Mucosa of descending colon (tissue), 3 donors: ENCODE results near the gene SLC9A7. TPM values are rescaled to one million over a fixed set of nuclear protein-coding genes. Genes with fewer than 3 reads are reported as not detected.

Experiments
- ATAC-seq: fragments of 200-7000 bp; cut with Tn5 transposase; one replicate; pipeline ENCODE4 v1.9.1; 2020; ENCODE audit warnings: mild to moderate bottlenecking, moderate library complexity
- DNase-seq, 3 donors: peaks; one replicate each; pipeline ENCODE4 v3.0.0-alpha.2; 2020
- H3K36me3 ChIP-seq: fragments of 200-600 bp; one replicate; pipeline ENCODE4 v1.8.0; 2021; ENCODE audit warnings: low read depth, mild to moderate bottlenecking
- H3K4me1 ChIP-seq: fragments of 200-600 bp; one replicate; pipeline ENCODE4 v1.8.0; 2021; ENCODE audit warnings: low read depth, mild to moderate bottlenecking
- H3K4me3 ChIP-seq: fragments of 200-600 bp; one replicate; pipeline ENCODE4 v1.8.0; 2021; ENCODE audit warnings: mild to moderate bottlenecking
- H3K9me3 ChIP-seq: fragments of 200-600 bp; one replicate; pipeline ENCODE4 v1.8.0; 2021; ENCODE audit warnings: mild to moderate bottlenecking
- CTCF ChIP-seq: fragments of 200-600 bp; IDR thresholded peaks from one replicate; pipeline ENCODE4 v1.8.0; 2022; ENCODE audit warnings: antibody characterized with exemption, mild to moderate bottlenecking
- intact Hi-C, 2 donors: fragments of 100-400 bp; cut with DNase I in 1 of 2; cut with micrococcal nuclease in 1 of 2; formaldehyde crosslinking; loops; one replicate each; pipeline versions ENCODE4 v1.11.0 to v1.11.1; 2022; cut with DNase I, micrococcal nuclease
- total RNA-seq, 3 donors: library from RNA; stranded (reverse); fragmentation: NEBNext Ultra II Directional in 2 of 3; extraction: Animal tissue kit (Norgen Biotek cat#: 25700) in 2 of 3; gene quantifications; one replicate each; pipeline versions ENCODE4 v1.2.1 to v1.2.4, GENCODE V29; 2021 to 2023
- donor health status: DM: no; HTN: no; CAD: no; lungs with moderate emphysema.
- donor health status: DM: no; HTN: no; CAD: no.
- donor health status: DM: no; HTN: yes; CAD: no.

SLC9A7 gene
- total RNA-seq, 3 donors from 2014 or later: 0.46 to 2.7 (median 1.3) TPM

GRCh38 chrX:46574774-46575381 is 184.0 kb downstream of the SLC9A7 start:
- Histone ChIP-seq H3K4me1 (peaks cover 7% of the 10 kb centered on the region), H3K4me3 (no peak overlapping the region), H3K36me3 (no peaks in the 10 kb centered on the region), H3K9me3 (no peaks in the 10 kb centered on the region)
- intact Hi-C loops: no loop called here
- DNase-seq (peak; percentile 15 to 52 (median 37)), ATAC-seq (peak; percentile 21)
- no peak for TF ChIP-seq CTCF

- ATAC-seq (peak; percentile 71), DNase-seq (peak; percentile 58 to 82 (median 68))
- intact Hi-C loops: no loop called here
- peaks cover 7% of the 10 kb centered on the region for H3K4me1 ChIP-seq
- TF ChIP-seq CTCF: no peak
- H3K36me3 ChIP-seq: no peaks in the 10 kb centered on the region
- no peaks in the 10 kb centered on the region for H3K9me3 ChIP-seq
- peak overlapping the region; percentile 11 for H3K4me3 ChIP-seq
These were observed 184.8 kb downstream of the SLC9A7 start for GRCh38 chrX:46573892-46574773.

- H3K4me3 ChIP-seq: peak within 1 kb of the TSS; percentile 11
- H3K9me3 ChIP-seq: no peaks in the 10 kb centered on the region
- intact Hi-C loops: no loop called here
- DNase-seq (peak; percentile 51 to 79 (median 69)), ATAC-seq (peak; percentile 84)
- no peak for TF ChIP-seq CTCF
- peaks cover 7% of the 10 kb centered on the region for H3K4me1 ChIP-seq
- H3K36me3 ChIP-seq: no peaks in the 10 kb centered on the region
These were observed 185.5 kb downstream of the SLC9A7 start, which contains the start of gene CHST7 for GRCh38 chrX:46573331-46573891. TSS of gene CHST7 (plus strand) at chrX:46573765. CDS start at chrX:46573932, 167 bp downstream.

GRCh38 chrX:46572340-46572936 is 186.5 kb downstream of the SLC9A7 start:
- Histone ChIP-seq H3K36me3 (no peaks in the 10 kb centered on the region), H3K4me3 (no peak overlapping the region), H3K4me1 (peaks cover 7% of the 10 kb centered on the region), H3K9me3 (no peaks in the 10 kb centered on the region)
- no peak for TF ChIP-seq CTCF
- ATAC-seq (peak; percentile 32), DNase-seq (no peak)
- intact Hi-C loops: no loop called here
